ENCODE results near the gene HOXD4.

HOXD4 gene

GRCh38 chr2:176193048-176193447 is 41.7 kb downstream of the HOXD4 start:
- no peak for DNase-seq

- no peak for DNase-seq
These were observed 48.6 kb downstream of the HOXD4 start for GRCh38 chr2:176199902-176200301.

- no peak for DNase-seq
These were observed 49.6 kb downstream of the HOXD4 start for GRCh38 chr2:176200971-176201370.

- DNase-seq, result no peak
These were observed 51.1 kb downstream of the HOXD4 start for GRCh38 chr2:176202491-176202890.
